Measurements from ENCODE around the gene MIA. TPM values are rescaled to one million over a fixed set of nuclear protein-coding genes. Genes with fewer than 3 reads are reported as not detected.
"Not testable (repeated sequence)": the region's sequence is repeated elsewhere in the genome, so short reads cannot be mapped to it uniquely, and the experiment has no call there.

Gene MIA
- total RNA-seq, 1 donor from 2014 or later: 0.57 TPM

DNA sequence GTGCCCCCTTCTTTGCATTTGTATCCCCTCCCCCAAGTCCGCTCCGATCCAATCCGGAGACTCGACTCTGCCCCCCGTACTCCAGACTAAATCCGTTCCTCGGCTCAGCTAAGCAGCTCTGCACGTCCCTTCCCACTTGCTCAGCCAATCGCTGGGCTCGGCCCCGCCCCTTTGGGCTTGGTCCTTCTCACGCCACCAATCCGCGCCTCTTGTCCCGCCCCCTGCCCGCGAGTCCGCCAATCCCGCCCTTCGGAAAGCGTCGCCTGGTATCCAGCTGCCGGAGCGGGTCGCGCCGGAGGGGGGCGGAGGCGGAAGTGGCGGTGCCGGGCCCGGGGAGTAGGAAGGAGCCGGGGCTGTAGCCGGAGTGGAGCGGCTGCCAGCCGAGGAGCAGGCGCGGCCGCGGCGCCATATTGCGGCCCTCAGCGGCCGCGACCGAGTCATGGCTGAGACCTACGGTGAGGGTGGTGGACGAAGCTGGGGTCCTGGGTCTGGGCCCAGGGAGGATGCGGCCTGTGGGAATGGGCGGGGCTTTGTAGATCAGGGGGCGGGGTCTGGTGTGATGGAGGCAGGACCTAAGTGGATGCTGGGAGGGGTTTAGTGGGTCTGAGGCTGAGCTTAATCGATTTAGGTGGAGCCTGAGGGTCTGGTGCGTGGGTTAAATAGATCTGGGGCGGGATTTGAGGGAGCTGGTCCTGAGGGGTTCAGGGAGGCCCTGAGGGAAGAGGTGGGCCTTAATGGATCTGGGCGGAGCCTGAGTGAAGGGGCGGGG, 2.8 kb downstream of the MIA start, which contains the start of gene RAB4B:
Gene RAB4B (plus strand): TSS at position 311 of the 769 bp plus-strand sequence. CDS start 129 bp downstream, at position 440.
- intact Hi-C loops (cut with micrococcal nuclease): loop anchor here (1.0 to 10.0 kb wide), 8 partner anchors 20 to 487 kb away; partner anchors contain the start of genes COQ8B, HNRNPUL1, NUMBL and SERTAD3

DNA sequence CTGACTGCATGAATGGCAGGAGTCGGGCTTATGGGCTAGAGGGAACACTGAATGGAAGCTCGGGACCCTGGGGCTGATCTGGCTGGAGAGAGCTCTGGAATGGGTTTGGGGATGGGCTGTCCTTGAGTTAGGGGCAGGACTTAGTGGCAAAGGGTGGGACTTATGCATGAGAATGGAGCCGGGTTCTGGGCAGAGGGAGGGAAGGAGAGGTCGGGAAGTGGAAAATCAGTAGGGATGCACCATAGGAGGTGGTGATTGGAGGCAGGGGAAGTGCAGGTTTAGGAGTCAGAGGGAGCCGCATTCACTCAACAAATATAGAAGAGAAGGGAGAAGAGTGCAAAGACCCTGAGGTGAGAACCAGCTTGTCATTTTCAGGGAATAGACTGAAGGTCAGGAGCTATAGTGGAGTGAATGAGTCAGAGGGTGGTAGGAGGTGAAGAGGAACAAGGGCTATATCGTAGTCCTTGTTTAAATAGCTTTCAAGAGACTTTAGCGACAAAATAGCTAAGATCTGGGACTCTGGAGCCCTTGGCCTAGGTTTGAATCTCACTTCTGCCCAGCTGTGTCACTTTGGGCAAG, 3.5 kb downstream of the MIA start:
- intact Hi-C loops (cut with micrococcal nuclease): loop anchor here (1.0 to 10.0 kb wide), 7 partner anchors 20 to 486 kb away; partner anchors contain the start of genes COQ8B, HNRNPUL1, NUMBL and SERTAD3

DNA sequence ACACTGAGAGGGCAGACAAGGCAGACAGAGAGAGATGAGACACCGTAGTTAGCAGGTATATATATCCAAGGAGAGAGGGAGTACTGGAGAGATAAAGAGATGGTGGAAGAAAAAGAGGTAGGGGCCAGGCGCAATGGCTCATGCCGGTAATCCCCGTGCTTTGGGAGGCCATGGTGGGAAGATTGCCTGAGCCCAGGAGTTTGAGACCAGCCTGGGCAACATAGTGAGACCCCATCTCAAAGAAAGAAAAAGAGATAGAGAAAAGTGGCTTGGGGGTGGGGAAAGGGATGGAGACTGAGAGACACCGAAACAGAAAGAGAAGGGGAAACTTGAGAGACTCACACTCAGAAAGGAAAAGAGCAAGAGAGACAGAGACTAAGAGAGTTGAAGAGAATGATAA, 5.3 kb downstream of the MIA start:
- intact Hi-C loops (cut with micrococcal nuclease): no loop called here

GRCh38 chr19:40781140-40781539, 5.8 kb downstream of the MIA start:
- intact Hi-C loops (cut with micrococcal nuclease): no loop called here

- intact Hi-C loops (cut with micrococcal nuclease): no loop called here
Measured at GRCh38 chr19:40783711-40784110, 8.4 kb downstream of the MIA start.

- intact Hi-C loops (cut with micrococcal nuclease): not testable (repeated sequence)
Measured at GRCh38 chr19:40784146-40784545, 8.8 kb downstream of the MIA start.

DNA sequence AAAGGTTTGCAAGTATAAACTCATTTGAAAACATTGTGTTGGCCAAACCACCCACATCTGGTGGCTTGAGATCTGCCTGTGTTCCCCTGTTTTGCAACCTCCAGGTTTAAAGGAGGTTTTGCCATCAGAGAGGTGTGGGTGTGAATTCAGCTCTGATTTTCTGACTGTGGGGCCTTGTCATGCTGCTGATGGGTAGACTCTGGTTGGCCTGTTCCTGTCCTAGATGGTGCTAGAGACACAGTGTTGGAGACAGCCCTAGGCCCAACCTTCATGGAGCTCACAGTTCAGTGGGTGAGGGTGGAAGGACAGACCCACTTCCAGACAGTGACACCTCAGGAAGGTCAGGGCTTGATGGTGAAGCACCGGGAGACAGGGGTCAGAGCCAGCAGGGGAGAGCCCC, 10.2 kb downstream of the MIA start:
- intact Hi-C loops (cut with micrococcal nuclease): no loop called here

DNA sequence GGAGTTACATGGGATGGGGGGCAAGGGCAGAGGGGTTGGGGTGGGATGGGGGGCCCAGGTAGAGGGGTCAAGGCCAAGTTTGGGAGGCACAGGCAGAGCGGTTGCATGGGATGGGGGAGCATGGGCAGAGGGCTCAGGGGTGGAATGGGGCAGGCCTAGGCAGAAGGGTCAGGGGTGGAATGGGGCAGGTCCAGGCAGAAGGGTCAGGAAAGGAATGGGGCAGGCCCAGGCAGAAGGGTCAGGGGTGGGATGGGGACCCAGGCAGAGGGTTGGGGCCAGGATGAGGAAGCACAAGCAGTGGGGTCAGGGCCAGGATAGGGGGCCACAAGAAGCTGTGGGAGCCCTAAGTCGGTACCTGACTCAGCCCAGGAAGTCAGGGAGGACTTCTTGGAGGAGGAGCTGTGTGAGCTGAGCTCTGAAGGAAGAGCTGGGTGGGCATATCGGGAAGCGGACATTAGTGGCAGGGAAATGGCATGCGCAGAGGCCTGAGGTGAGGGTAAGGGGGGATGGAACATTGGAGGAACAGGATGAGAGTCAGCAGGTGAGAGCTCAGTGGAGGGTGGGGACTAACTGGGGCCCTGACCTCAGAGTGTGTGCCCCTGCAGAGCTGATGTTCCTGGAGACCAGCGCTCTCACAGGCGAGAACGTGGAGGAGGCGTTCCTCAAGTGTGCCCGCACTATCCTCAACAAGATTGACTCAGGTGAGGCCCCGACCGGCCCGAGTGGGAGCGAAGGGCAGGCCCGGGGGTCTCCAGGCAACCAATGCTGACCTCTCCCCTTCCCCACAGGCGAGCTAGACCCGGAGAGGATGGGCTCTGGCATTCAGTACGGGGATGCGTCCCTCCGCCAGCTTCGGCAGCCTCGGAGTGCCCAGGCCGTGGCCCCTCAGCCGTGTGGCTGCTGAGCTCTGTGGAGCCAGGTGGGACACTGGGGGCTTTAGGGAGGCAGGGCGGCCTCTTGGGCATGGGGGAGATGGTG, 11.0 kb downstream of the MIA start:
- intact Hi-C loops (cut with micrococcal nuclease): no loop called here

- intact Hi-C loops (cut with micrococcal nuclease): no loop called here
Measured at GRCh38 chr19:40791349-40791748, 16.0 kb downstream of the MIA start.

- intact Hi-C loops (cut with micrococcal nuclease): no loop called here
Measured at GRCh38 chr19:40791996-40792395, 16.7 kb downstream of the MIA start.

DNA sequence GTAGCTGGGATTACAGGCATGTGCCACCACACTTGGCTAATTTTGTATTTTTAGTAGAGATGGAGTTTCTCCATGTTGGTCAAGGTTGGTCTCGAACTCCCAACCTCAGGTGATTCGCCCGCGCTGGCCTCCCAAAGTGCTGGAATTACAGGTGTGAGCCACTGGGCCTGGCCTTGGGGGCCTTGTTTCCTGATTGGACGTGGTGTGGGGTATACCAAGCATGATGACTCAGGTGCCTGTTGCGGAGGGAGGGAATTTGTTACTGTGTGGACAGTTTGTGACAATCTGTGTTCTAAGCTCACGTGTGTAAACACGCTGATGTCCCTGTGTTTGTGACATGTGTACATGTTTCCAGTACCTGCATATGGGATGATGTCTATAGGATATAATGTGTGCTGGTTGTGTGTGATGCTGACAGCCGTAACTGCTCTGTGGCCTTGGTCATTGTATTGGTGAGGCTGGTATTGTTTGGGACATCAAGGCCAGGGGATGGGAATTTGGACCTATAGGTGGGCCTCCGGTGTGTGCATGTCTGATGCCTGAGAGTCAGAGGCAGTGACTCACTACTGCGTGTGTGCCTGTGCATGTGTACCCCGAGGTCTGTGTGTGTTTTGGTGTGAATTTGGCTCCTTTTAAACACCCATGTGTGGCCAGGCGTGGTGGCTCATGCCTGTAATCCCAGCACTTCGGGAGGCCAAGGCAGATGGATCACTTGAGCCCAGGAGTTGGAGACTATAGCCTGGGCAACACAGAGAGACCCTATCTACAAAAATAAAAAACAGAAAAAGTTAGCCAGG, 22.0 kb downstream of the MIA start:
- intact Hi-C loops (cut with micrococcal nuclease): no loop called here

DNA sequence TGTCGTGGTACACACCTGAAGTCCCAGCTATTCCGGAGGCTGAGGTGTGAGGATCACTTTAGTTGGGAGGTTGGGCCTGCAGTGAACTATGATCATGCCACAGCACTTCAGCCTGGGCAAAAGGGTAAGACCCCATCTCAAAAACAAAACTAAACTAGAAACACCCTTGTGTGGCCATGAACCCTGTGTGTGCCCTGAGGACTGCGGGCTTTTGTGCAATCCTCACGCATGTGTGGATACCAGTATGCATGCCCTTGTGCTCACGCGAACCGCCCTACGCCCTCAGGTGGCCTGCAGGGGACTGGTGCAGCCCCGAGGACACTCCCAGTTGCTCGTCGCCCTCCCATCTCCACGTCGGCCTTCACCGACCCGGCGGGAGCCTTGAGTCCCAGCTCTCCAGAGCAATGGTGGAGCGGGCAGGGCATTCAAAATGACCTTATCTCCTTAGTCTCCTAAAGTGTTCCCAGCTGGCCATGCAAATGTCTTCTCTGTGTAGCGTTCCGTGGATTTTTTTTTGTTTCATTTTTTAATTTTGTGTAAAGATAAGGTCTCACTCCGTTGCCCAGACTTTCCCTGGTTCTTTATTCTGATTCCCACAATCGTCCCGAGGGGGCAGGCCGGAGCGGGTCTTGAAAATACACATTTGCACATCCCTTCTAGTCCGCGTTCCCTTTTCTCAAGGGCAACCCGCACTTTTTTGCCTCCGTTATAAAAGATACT, 22.8 kb downstream of the MIA start:
- intact Hi-C loops (cut with micrococcal nuclease): loop anchor here (1.0 to 2.0 kb wide), 4 partner anchors 20 to 465 kb away; partner anchors contain the start of genes ACTMAP and RAB4B

GRCh38 chr19:40798683-40799557, 23.6 kb downstream of the MIA start, which contains the start of gene EGLN2:
TSS of gene EGLN2 (plus strand) at chr19:40799191. CDS start at chr19:40800573, 1,382 bp downstream.
- intact Hi-C loops (cut with micrococcal nuclease): loop anchor here (1.0 to 2.0 kb wide), 5 partner anchors 21 to 464 kb away; partner anchors contain the start of genes ACTMAP and RAB4B

- intact Hi-C loops (cut with micrococcal nuclease): loop anchor here (1.0 to 2.0 kb wide), 2 partner anchors 356 to 463 kb away; no protein-coding TSS in a partner anchor
Measured at GRCh38 chr19:40799558-40800338, 24.4 kb downstream of the MIA start.

GRCh38 chr19:40800339-40800996, 25.1 kb downstream of the MIA start:
- intact Hi-C loops (cut with micrococcal nuclease): no loop called here

DNA sequence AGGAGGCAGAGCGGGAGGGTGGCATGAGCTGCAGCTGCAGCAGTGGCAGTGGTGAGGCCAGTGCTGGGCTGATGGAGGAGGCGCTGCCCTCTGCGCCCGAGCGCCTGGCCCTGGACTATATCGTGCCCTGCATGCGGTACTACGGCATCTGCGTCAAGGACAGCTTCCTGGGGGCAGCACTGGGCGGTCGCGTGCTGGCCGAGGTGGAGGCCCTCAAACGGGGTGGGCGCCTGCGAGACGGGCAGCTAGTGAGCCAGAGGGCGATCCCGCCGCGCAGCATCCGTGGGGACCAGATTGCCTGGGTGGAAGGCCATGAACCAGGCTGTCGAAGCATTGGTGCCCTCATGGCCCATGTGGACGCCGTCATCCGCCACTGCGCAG, 25.7 kb downstream of the MIA start:
- intact Hi-C loops (cut with micrococcal nuclease): no loop called here

Measured in T-helper 2 cell treated with Interferon-gamma antibody and Interleukin-4, amounts not matched to agents 100 ng/mL and 5 ng/mL, for 36 hours (primary cell).